Uterus (tissue), 2 donors: ENCODE results near the gene SLC25A47.

Source experiments
- CTCF ChIP-seq, 4 experiments: fragments of 200-600 bp in 2 of 4; fragments of 450-650 bp in 2 of 4; sonication (generic) in 2 of 4; IDR thresholded peaks; one replicate each; pipeline ENCODE4 v1.5.1; 2016 to 2019; ENCODE audit warnings: antibody characterized with exemption in 4 of 4, mild to moderate bottlenecking in 2 of 4, moderate library complexity in 1 of 4
- POLR2A ChIP-seq, 2 donors: fragments of 450-650 bp; IDR thresholded peaks; one replicate each; pipeline ENCODE4 v1.6.1; 2016; ENCODE audit warnings: antibody characterized with exemption in 2 of 2, mild to moderate bottlenecking in 1 of 2, moderate library complexity in 1 of 2

DNA sequence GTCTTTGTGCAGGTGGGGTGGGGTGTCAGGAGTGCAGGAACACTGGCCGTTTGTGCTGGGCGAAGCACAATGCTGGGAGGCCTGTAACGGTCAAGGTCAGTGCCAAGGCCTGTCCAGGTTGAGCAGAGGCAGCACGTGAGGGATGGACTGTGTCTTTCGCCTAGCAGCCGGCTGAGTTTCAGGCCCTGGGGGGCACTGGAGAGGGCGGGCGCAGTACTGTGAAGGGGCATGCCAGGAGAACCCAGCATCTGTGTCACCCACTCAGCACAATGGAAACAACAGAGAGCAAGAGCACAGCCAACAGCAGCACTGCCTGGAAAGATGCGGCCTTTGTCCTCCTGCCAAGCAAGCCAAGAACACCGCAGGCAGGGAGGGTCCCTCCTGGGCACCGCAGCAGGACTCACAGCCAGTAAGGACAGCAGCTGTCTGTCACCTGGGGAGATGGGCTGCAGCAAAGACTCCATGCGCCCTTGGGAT lies 25.2 kb downstream of the SLC25A47 start:
- no peak for TF ChIP-seq POLR2A (IDR thresholded peaks at IDR 0.05)
- TF ChIP-seq CTCF (IDR thresholded peaks at IDR 0.05): no peak
